Stimulated activated CD8-positive, alpha-beta memory T cell treated with anti-CD3 and anti-CD28 coated beads, Interleukin-12 subunit alpha, Interleukin-12 subunit beta, amount 100 ng/mL, for 24 hours (primary cell): ENCODE data around the gene PRKAR1B.

Experiments used
- DNase-seq: peaks from one replicate; pipeline ENCODE4 v3.0.0-alpha.2; 2020; ENCODE audit errors: extremely low read depth

Gene PRKAR1B

GRCh38 chr7:510782-511281 lies 216.2 kb downstream of the PRKAR1B start:
- DNase-seq = no peak

- DNase-seq = no peak
These were observed 217.0 kb downstream of the PRKAR1B start for GRCh38 chr7:510131-510481.

GRCh38 chr7:509426-510130 lies 217.5 kb downstream of the PRKAR1B start:
- no peak for DNase-seq

- DNase-seq = no peak
These were observed 218.5 kb downstream of the PRKAR1B start for GRCh38 chr7:508461-509170.

GRCh38 chr7:507623-508300 lies 219.3 kb downstream of the PRKAR1B start:
- DNase-seq = no peak

- DNase-seq = no peak
These were observed 220.0 kb downstream of the PRKAR1B start for GRCh38 chr7:506921-507622.

- no peak for DNase-seq
These were observed 220.7 kb downstream of the PRKAR1B start for GRCh38 chr7:506391-506831.

GRCh38 chr7:505171-505570 lies 221.9 kb downstream of the PRKAR1B start:
- no peak for DNase-seq

- no peak for DNase-seq
These were observed 222.6 kb downstream of the PRKAR1B start for GRCh38 chr7:504221-505111.

GRCh38 chr7:503575-504111 lies 223.4 kb downstream of the PRKAR1B start:
- DNase-seq = no peak

- no peak for DNase-seq
These were observed 224.8 kb downstream of the PRKAR1B start for GRCh38 chr7:502296-502695.

- DNase-seq = no peak
These were observed 225.6 kb downstream of the PRKAR1B start for GRCh38 chr7:501526-501925.

- no peak for DNase-seq
These were observed 226.3 kb downstream of the PRKAR1B start for GRCh38 chr7:500521-501420.

- DNase-seq = no peak
These were observed 227.1 kb downstream of the PRKAR1B start for GRCh38 chr7:499853-500485.
